ENCODE results near the gene C1GALT1.
"Not testable (repeated sequence)": the region's sequence is repeated elsewhere in the genome, so short reads cannot be mapped to it uniquely, and the experiment has no call there.

C1GALT1 gene

GRCh38 chr7:7181519-7182155, 707 bp upstream of the C1GALT1 start:
- no peaks in the 10 kb centered on the region for H3K9me3 Mint-ChIP-seq
- peaks cover 29% of the 10 kb centered on the region for H3K4me1 Mint-ChIP-seq
- DNase-seq (peak in 1 of 2 donors; percentile 51), ATAC-seq (peak; percentile 42)
- H3K27ac Mint-ChIP-seq = peak overlapping the region; percentile 99
- peak overlapping the region; percentile 78 to 98 for H3K4me3 Mint-ChIP-seq
- H3K27me3 Mint-ChIP-seq = no peaks in the 10 kb centered on the region

DNA sequence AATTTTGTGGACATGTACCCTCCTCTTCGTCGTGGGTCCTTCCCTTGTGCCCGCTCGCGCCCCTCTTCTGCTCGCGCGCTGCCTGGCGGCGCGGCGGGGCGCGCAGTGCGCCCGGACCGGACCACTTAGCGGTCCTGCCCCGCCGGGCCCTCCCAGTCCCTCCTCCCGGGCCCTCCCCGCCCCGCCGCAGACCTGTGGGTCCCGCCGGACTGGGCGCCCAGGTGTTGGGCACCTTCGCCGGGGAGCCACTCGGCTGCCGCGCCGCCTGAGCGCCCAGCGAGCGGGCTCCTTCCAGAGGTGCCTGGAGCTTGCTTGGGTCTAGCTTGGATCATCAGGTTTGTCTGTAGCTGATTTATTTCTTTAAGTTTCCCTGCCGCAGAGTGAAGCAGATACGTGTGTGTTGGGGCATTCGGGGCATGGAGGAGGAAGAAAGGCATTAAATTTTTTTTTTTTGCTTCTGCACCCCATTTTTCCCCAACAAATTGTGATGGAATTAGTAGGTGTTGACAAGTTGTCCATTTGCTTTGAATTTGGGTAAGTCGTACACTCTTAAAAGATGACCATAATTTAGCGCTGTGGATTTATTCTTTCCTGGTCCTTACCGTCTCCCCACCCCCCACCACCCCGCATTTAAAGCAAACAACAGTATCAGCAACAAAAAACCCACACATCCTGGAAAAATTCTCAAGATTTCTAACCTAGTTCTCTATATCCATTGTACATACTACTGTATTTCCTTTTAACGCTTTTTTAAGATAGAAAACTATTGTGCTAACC, 905 bp downstream of the C1GALT1 start:
- Mint-ChIP-seq H3K27ac (peak overlapping the region; percentile 66 to 88), H3K27me3 (no peaks in the 10 kb centered on the region), H3K4me3 (peak overlapping the region; percentile 78 to 98), H3K4me1 (peaks cover 20% of the 10 kb centered on the region), H3K9me3 (no peaks in the 10 kb centered on the region)
- peak; percentile 50 for ATAC-seq
- no peak for DNase-seq

DNA sequence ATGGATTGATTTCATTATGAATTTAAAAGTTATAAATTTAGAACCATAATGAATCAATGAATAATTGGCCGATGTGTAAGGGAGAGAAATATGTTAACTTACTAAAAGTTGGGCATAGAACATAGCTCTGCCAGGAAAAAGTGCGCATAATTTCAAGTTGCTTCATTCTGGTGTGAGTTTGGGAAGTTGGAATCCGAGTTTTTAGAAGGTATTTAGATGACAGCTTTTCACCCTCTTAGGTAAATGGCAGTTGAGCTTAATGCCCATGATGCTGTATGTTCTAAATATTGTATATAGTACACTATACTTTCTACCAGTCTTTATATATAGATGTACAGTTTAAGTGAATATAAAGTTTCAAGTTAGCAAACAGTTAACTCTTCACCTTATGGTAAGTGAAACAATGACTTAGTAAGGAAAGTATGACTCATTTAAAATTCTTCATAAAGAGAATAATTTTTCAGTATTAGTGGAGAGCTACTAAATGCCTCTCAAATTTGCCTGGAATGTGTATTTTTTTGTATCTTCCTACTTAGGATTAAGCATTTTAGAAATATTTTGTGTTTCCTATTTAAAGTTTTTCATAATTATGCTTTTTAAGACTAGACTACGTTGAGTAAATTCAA, 1.6 kb downstream of the C1GALT1 start:
- peaks cover 20% of the 10 kb centered on the region for H3K4me1 Mint-ChIP-seq
- ATAC-seq (no peak), DNase-seq (no peak)
- peak overlapping the region; percentile 61 to 88 for H3K27ac Mint-ChIP-seq
- no peaks in the 10 kb centered on the region for H3K27me3 Mint-ChIP-seq
- peak overlapping the region; percentile 78 to 98 for H3K4me3 Mint-ChIP-seq
- no peaks in the 10 kb centered on the region for H3K9me3 Mint-ChIP-seq

GRCh38 chr7:7185371-7185989, 3.1 kb downstream of the C1GALT1 start:
- DNase-seq (no peak), ATAC-seq (no peak)
- Mint-ChIP-seq H3K27ac (no peak overlapping the region), H3K27me3 (no peaks in the 10 kb centered on the region), H3K9me3 (no peaks in the 10 kb centered on the region), H3K4me1 (peaks cover 25% of the 10 kb centered on the region), H3K4me3 (no peak overlapping the region)

- H3K27me3 Mint-ChIP-seq = no peaks in the 10 kb centered on the region
- H3K4me3 Mint-ChIP-seq = no peak overlapping the region
- ATAC-seq = peak; percentile 58
- H3K9me3 Mint-ChIP-seq = no peaks in the 10 kb centered on the region
- DNase-seq = no peak
- peaks cover 26% of the 10 kb centered on the region for H3K4me1 Mint-ChIP-seq
- H3K27ac Mint-ChIP-seq = no peak overlapping the region
Measured at GRCh38 chr7:7188091-7188490, 5.7 kb downstream of the C1GALT1 start.

DNA sequence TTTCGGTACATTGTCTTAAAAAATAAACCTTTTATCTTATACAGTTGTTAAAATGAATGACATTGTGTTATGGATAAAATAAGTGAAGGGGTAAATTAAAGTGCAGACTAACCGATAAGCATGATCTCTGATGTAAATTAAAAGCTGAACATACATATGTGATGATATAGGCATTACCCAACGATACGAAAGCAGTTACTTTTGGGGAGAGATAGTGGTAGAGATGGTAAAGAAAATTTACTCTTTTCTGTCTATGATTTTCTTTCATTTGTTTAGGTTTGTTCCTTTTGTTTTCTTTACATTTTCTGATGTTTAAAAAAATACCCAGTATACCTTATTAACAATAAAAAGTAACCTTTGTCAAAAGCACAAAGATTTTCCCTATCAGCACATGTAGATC, 6.4 kb downstream of the C1GALT1 start:
- H3K4me1 Mint-ChIP-seq = peaks cover 33% of the 10 kb centered on the region
- H3K27ac Mint-ChIP-seq = no peak overlapping the region
- DNase-seq = no peak
- H3K27me3 Mint-ChIP-seq = no peaks in the 10 kb centered on the region
- H3K4me3 Mint-ChIP-seq = peak overlapping the region in 1 of 2 donors; percentile 20
- no peak for ATAC-seq
- no peaks in the 10 kb centered on the region for H3K9me3 Mint-ChIP-seq

GRCh38 chr7:7190142-7190541, 7.8 kb downstream of the C1GALT1 start:
- no peak overlapping the region for H3K4me3 Mint-ChIP-seq

GRCh38 chr7:7191137-7191536, 8.8 kb downstream of the C1GALT1 start:
- no peaks in the 10 kb centered on the region for H3K9me3 Mint-ChIP-seq
- no peaks in the 10 kb centered on the region for H3K27me3 Mint-ChIP-seq
- no peak overlapping the region for H3K27ac Mint-ChIP-seq
- H3K4me3 Mint-ChIP-seq = no peak overlapping the region
- DNase-seq (no peak), ATAC-seq (no peak)
- peaks cover 41% of the 10 kb centered on the region for H3K4me1 Mint-ChIP-seq

More at GRCh38 chr7:7190142-7190541, 7.8 kb downstream of the C1GALT1 start:
- H3K9me3 Mint-ChIP-seq = no peaks in the 10 kb centered on the region
- DNase-seq (no peak), ATAC-seq (no peak)
- peaks cover 38% of the 10 kb centered on the region for H3K4me1 Mint-ChIP-seq
- no peaks in the 10 kb centered on the region for H3K27me3 Mint-ChIP-seq
- no peak overlapping the region for H3K27ac Mint-ChIP-seq

DNA sequence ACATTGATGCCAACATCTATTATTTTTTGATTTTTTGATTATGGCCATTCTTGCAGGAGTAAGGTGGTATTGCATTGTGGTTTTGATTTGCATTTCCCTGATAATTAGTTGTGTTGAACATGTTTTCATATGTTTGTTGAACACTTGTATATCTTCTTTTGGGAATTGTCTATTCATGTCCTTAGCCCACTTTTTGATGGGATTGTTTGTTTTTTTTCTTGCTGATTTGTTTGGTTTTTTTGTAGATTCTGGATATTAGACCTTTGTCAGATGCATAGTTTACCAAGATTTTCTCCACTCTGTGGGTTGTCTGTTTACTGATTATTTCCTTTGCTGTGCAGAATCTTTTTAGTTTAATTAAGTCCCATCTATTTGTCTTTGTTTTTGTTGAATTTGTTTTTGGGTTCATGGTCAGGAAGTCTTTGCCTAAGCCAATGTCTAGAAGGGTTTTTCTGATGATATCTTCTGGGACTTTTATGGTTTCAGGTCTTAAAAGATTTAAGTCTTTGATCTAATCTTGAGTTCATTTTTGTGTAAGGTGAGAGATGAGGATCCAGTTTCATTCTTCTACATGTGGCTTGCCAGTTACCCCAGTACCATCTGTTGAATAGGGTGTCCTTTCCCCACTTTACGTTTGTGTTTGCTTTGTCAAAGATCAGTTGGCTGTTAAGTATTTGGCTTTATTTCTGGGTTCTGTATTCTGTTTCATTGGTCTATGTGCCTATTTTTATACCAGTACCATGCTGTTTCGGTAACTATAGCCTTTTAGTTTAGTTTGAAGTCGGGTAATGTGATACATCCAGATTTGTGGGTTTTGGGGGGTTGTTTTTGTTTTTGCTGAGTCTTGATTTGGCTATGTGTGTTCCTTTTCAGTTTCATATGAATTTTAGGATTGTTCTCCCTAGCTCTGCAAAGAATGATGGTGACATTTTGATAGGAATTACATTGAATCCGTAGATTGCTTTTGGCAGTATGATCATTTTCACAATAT, 10.7 kb downstream of the C1GALT1 start:
- DNase-seq, H3K27ac Mint-ChIP-seq, H3K27me3 Mint-ChIP-seq, H3K9me3 Mint-ChIP-seq: not testable (repeated sequence)
- Mint-ChIP-seq H3K4me3 (peak overlapping the region; percentile 69 to 74), H3K4me1 (peaks cover 41% of the 10 kb centered on the region)
- peak; percentile 63 for ATAC-seq

- H3K4me3 Mint-ChIP-seq, H3K27ac Mint-ChIP-seq, ATAC-seq, H3K27me3 Mint-ChIP-seq, DNase-seq: not testable (repeated sequence)
- H3K9me3 Mint-ChIP-seq = peaks cover 0 to 15% of the 10 kb centered on the region in 2 donors
- peaks cover 75% of the 10 kb centered on the region for H3K4me1 Mint-ChIP-seq
Measured at GRCh38 chr7:7199592-7199991, 17.2 kb downstream of the C1GALT1 start.

GRCh38 chr7:7200255-7200654, 17.9 kb downstream of the C1GALT1 start:
- peak; percentile 50 for ATAC-seq
- DNase-seq, H3K27me3 Mint-ChIP-seq, H3K27ac Mint-ChIP-seq: not testable (repeated sequence)
- H3K4me3 Mint-ChIP-seq = peak overlapping the region in 1 of 2 donors; percentile 35
- peaks cover 0 to 15% of the 10 kb centered on the region in 2 donors for H3K9me3 Mint-ChIP-seq
- peaks cover 75% of the 10 kb centered on the region for H3K4me1 Mint-ChIP-seq

GRCh38 chr7:7201578-7202374, 19.4 kb downstream of the C1GALT1 start:
- H3K27ac Mint-ChIP-seq = peak overlapping the region in 1 of 2 donors; percentile 89
- H3K9me3 Mint-ChIP-seq = peaks cover 0 to 15% of the 10 kb centered on the region in 2 donors
- DNase-seq (peak; percentile 22 to 23), ATAC-seq (peak; percentile 97)
- no peaks in the 10 kb centered on the region for H3K27me3 Mint-ChIP-seq
- peak overlapping the region; percentile 68 to 81 for H3K4me3 Mint-ChIP-seq
- peaks cover 76% of the 10 kb centered on the region for H3K4me1 Mint-ChIP-seq

GRCh38 chr7:7202375-7202720, 20.0 kb downstream of the C1GALT1 start:
- H3K27ac Mint-ChIP-seq = peak overlapping the region in 1 of 2 donors; percentile 89
- H3K4me3 Mint-ChIP-seq = peak overlapping the region; percentile 68 to 81
- ATAC-seq (no peak), DNase-seq (no peak)
- peaks cover 0 to 15% of the 10 kb centered on the region in 2 donors for H3K9me3 Mint-ChIP-seq
- peaks cover 82% of the 10 kb centered on the region for H3K4me1 Mint-ChIP-seq
- H3K27me3 Mint-ChIP-seq = no peaks in the 10 kb centered on the region
